Mesendoderm (in vitro differentiated cells): Measurements from ENCODE around the gene TOR1AIP2.

Source experiments
- DNase-seq: peaks from one replicate; pipeline ENCODE4 v3.0.0; 2013
- H2AK5ac ChIP-seq: 2 replicates; pipeline ENCODE4 v1.6.1; 2013; ENCODE audit warnings: low read length, inconsistent platforms
- H2BK120ac ChIP-seq: 2 replicates; pipeline ENCODE4 v1.6.1; 2013; ENCODE audit warnings: low read depth, mild to moderate bottlenecking, low read length, moderate library complexity, mixed read lengths
- H2BK15ac ChIP-seq: replicated peaks from 2 replicates; pipeline ENCODE4 v1.6.1; 2013; ENCODE audit warnings: low read depth, mild to moderate bottlenecking, moderate library complexity
- H2BK5ac ChIP-seq: 2 replicates; pipeline ENCODE4 v1.6.1; 2013; ENCODE audit warnings: low read length, inconsistent platforms
- H3K18ac ChIP-seq: 2 replicates; pipeline ENCODE4 v1.6.1; 2013; ENCODE audit warnings: mild to moderate bottlenecking, low read length, mixed read lengths
- H3K23ac ChIP-seq: one replicate; pipeline ENCODE4 v1.6.1; 2013; ENCODE audit warnings: low read length
- H3K27ac ChIP-seq: 2 replicates; pipeline ENCODE4 v1.5.1; 2013; ENCODE audit warnings: low read depth, mild to moderate bottlenecking, inconsistent platforms, low read length, moderate library complexity
- H3K27me3 ChIP-seq: 2 replicates; pipeline ENCODE4 v1.6.1; 2013; ENCODE audit warnings: low read length, control low read depth, mild to moderate bottlenecking, inconsistent platforms; ENCODE audit not compliant: insufficient read depth, poor library complexity
- H3K36me3 ChIP-seq: 2 replicates; pipeline ENCODE4 v1.6.1; 2013; ENCODE audit warnings: low read length, inconsistent platforms; ENCODE audit not compliant: control insufficient read depth, insufficient read depth
- H3K4ac ChIP-seq: one replicate; pipeline ENCODE4 v1.6.1; 2013; ENCODE audit warnings: low read depth, mild to moderate bottlenecking, low read length, moderate library complexity
- H3K4me1 ChIP-seq: 2 replicates; pipeline ENCODE4 v1.6.1; 2013; ENCODE audit warnings: low read depth, low read length, inconsistent platforms; ENCODE audit not compliant: control insufficient read depth
- H3K4me2 ChIP-seq: 2 replicates; pipeline ENCODE4 v1.6.1; 2013; ENCODE audit warnings: low read length
- H3K4me3 ChIP-seq: 2 replicates; pipeline ENCODE4 v1.5.1; 2013; ENCODE audit warnings: mild to moderate bottlenecking, low read length
- H3K56ac ChIP-seq: one replicate; pipeline ENCODE4 v1.6.1; 2013; ENCODE audit warnings: low read length
- H3K79me1 ChIP-seq: 2 replicates; pipeline ENCODE4 v1.6.1; 2013; ENCODE audit warnings: low read length, inconsistent platforms
- H3K79me2 ChIP-seq: 2 replicates; pipeline ENCODE4 v1.6.1; 2013; ENCODE audit warnings: mild to moderate bottlenecking, low read length; ENCODE audit not compliant: control insufficient read depth, insufficient read depth
- H3K9ac ChIP-seq: 2 replicates; pipeline ENCODE4 v1.6.1; 2013; ENCODE audit warnings: low read length, inconsistent platforms
- H4K5ac ChIP-seq: one replicate; pipeline ENCODE4 v1.6.1; 2013; ENCODE audit warnings: low read length
- H4K8ac ChIP-seq: one replicate; pipeline ENCODE4 v1.6.1; 2013; ENCODE audit warnings: low read depth, mild to moderate bottlenecking, control low read depth, low read length, moderate library complexity
- WGBS: extraction: QIAGEN DNeasy Blood & Tissue Kit; methylation state at CpG from one replicate; pipeline ENCODE4 v1.1.7; 2013; ENCODE audit warnings: low lambda C conversion rate, missing lambda C conversion rate; ENCODE audit not compliant: insufficient coverage; ENCODE audit errors: extremely low coverage; 5-methylcytosine and 5-hydroxymethylcytosine counted together

TOR1AIP2 gene

DNA sequence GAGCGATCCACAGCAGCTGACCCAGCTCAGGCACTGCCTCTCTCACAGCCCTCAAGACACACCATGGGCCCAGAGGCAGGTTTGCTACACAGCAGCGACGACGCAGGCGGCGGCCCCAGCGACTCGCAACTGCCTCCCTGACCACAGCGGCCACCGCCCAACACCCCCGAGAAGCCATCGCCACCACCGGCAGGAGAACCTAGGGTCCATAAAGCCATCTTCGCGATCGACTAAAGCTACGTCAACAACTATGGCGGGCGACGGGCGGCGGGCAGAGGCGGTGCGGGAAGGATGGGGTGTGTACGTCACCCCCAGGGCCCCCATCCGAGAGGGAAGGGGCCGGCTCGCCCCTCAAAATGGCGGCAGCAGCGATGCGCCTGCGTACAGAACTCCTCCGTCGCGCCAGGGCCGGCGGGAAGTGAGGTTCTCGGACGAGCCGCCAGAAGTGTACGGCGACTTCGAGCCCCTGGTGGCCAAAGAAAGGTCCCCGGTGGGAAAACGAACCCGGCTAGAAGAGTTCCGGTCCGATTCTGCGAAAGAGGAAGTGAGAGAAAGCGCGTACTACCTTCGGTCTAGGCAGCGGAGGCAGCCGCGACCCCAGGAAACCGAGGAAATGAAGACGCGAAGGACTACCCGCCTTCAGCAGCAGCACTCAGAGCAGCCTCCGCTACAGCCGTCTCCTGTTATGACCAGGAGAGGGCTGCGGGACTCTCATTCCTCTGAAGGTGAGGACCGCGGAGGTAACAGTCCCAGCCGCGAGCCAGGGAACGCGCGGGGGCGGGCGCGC, 4.8 kb upstream of the TOR1AIP2 start, which contains the start of gene TOR1AIP1:
Gene TOR1AIP1, plus strand, starts transcription at position 33 of the 787 bp plus-strand sequence. Its CDS starts 218 bp downstream, at position 251.
- Histone ChIP-seq H3K4me1 (no peaks in the 10 kb centered on the region), H3K56ac (peak within 1 kb of the TSS; percentile 96), H3K27ac (peak within 1 kb of the TSS; percentile 95), H2BK15ac (no peak within 1 kb of the TSS), H4K8ac (peak within 1 kb of the TSS; percentile 88), H3K18ac (peak within 1 kb of the TSS; percentile 12), H3K9ac (peak within 1 kb of the TSS; percentile 94), H3K27me3 (no peaks in the 10 kb centered on the region), H3K36me3 (no peaks in the 10 kb centered on the region), H2BK120ac (no peak within 1 kb of the TSS), H3K4me2 (peak within 1 kb of the TSS; percentile 98), H2AK5ac (no peak within 1 kb of the TSS), H2BK5ac (peak within 1 kb of the TSS; percentile 72), H4K5ac (peak within 1 kb of the TSS; percentile 78), H3K4me3 (peak within 1 kb of the TSS; percentile 90), H3K79me1 (peaks cover 2% of the 10 kb centered on the region), H3K79me2 (peaks cover 2% of the 10 kb centered on the region), H3K4ac (peak within 1 kb of the TSS; percentile 66), H3K23ac (peak within 1 kb of the TSS; percentile 97)
- WGBS: no CpG with 5 or more reads among the region's 72 CpGs
- peak; percentile 99 for DNase-seq

DNA sequence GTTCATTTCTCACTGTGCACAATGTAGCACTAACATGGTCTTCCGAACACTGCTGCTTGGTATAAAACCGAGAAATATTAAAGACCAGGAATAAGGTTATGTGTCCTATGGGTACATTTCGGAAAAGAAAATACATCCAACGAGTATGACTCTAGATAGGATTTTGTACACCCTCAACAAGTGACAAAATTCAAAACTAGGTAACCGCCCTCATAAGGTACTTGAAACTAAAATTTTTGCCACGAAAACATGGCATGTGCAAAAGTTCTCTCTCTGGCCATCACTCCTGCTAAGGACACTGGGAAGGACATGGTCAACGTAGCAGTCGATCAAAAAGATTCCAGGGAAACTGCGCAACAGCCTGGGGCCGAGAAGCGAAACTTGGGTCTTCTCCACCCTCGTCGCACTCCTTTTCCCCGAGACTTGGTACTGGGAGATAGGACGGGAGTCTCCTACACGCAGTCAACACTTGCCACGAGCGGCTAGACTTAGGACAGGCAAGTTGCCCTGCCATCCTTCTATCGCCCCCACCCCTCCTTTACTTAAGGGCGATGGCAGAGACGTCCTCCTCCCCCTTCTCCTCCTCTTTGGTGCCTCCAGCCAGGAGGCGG, 4.1 kb upstream of the TOR1AIP2 start:
- peak; percentile 95 for DNase-seq
- Histone ChIP-seq H3K56ac (peak overlapping the region; percentile 96), H3K4me3 (peak overlapping the region; percentile 62), H2BK15ac (no peak overlapping the region), H3K27ac (peak overlapping the region; percentile 93), H2BK5ac (peak overlapping the region; percentile 64), H3K4me1 (no peaks in the 10 kb centered on the region), H3K79me1 (peaks cover 2% of the 10 kb centered on the region), H3K4ac (no peak overlapping the region), H3K27me3 (no peaks in the 10 kb centered on the region), H2AK5ac (no peak overlapping the region), H3K9ac (peak overlapping the region; percentile 88), H4K8ac (no peak overlapping the region), H3K18ac (peak overlapping the region; percentile 10), H3K4me2 (peak overlapping the region; percentile 75), H3K23ac (peak overlapping the region; percentile 97), H2BK120ac (no peak overlapping the region), H3K79me2 (peaks cover 9% of the 10 kb centered on the region), H3K36me3 (no peaks in the 10 kb centered on the region), H4K5ac (peak overlapping the region; percentile 78)
- no CpG with 5 or more reads among the region's 22 CpGs for WGBS

DNA sequence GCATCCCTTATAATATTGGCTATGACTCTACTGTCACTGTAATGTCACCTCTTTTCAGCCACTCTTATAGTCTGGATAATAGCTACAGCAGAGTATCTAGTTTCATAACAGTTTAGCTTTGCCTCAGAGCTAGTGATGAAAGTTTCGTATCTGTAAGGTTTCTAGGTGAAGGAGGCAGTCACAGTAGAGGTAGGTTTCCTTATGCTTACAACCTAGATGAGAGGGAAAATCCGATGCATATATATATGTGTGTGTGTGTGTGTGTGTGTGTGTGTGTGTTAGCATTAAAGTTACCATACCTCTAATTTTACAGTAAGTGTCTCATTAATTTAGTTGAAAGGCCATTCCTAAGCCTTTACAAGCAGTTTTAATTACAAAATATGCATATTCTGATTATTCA, 2.2 kb upstream of the TOR1AIP2 start:
- no CpG with 5 or more reads among the region's 2 CpGs for WGBS
- H2BK15ac ChIP-seq: no peak overlapping the region
- H2BK5ac ChIP-seq: no peak overlapping the region
- H3K36me3 ChIP-seq: no peaks in the 10 kb centered on the region
- H3K23ac ChIP-seq: no peak overlapping the region
- peaks cover 2% of the 10 kb centered on the region for H3K79me1 ChIP-seq
- H2BK120ac ChIP-seq: no peak overlapping the region
- H3K4ac ChIP-seq: no peak overlapping the region
- no peak overlapping the region for H4K8ac ChIP-seq
- no peak overlapping the region for H4K5ac ChIP-seq
- no peak overlapping the region for H3K4me2 ChIP-seq
- no peaks in the 10 kb centered on the region for H3K4me1 ChIP-seq
- no peak overlapping the region for H3K18ac ChIP-seq
- peaks cover 19% of the 10 kb centered on the region for H3K79me2 ChIP-seq
- H3K56ac ChIP-seq: no peak overlapping the region
- H2AK5ac ChIP-seq: no peak overlapping the region
- no peaks in the 10 kb centered on the region for H3K27me3 ChIP-seq
- H3K4me3 ChIP-seq: no peak overlapping the region
- no peak overlapping the region for H3K9ac ChIP-seq
- no peak overlapping the region for H3K27ac ChIP-seq
- no peak for DNase-seq

DNA sequence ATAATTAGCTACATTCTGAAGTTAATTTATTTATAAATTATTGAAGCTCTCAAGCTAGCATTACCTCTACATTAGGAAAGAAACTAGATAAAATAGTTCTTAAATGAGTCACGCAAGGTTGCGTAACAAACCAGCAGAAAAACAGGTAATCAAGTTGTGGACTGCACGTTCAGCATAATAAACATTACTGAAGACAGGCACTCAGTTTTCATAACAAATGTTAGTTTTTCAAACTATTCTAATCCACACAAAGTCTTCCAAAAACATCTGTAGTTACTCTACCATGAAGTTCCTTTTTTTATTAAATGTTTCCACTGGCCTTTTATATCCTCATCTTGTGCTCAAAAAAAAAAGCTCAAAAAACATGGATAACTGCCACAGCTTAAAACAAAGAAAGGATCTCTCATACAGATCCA, 1.3 kb downstream of the TOR1AIP2 start:
- WGBS: no CpG with 5 or more reads among the region's 3 CpGs

DNA sequence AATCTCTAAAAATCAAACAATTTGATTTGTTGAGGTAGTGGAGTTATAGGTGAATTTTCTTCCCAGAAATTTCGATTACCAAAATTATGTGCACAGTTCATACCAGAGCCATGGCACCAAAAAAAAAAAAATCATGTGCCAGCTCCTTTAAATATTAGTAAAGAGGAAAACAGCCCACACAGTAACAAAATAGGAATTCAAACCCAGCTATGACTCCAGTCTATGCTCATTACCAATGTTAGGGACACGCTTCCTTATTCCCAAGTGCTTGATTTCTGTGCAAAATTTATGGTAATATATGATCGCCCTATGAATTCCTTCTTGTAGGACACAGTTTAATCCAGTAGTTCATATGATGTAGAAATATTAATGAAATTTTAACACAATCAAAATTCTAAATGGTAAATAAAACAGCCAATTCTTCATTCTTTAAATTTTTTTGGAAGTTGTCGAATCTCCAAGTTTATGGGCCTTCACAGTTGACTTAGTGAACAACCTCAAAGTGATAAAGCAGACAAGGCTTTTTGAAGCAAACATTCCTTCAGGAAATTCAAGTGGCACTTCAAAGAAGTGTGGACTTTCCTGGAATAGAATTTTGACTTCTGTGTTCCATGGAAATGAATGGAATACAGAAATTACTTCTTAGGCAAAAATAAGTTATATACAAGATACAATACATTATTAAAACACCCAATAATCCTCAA, 1.9 kb downstream of the TOR1AIP2 start:
- H4K8ac ChIP-seq: no peak overlapping the region
- no peak overlapping the region for H3K23ac ChIP-seq
- H3K4me1 ChIP-seq: no peaks in the 10 kb centered on the region
- H2AK5ac ChIP-seq: no peak overlapping the region
- no peak overlapping the region for H2BK5ac ChIP-seq
- no peak overlapping the region for H3K18ac ChIP-seq
- H3K56ac ChIP-seq: no peak overlapping the region
- no peak for DNase-seq
- H2BK15ac ChIP-seq: no peak overlapping the region
- no peak overlapping the region for H3K4me3 ChIP-seq
- H3K36me3 ChIP-seq: no peaks in the 10 kb centered on the region
- H3K79me2 ChIP-seq: peaks cover 34% of the 10 kb centered on the region
- H2BK120ac ChIP-seq: no peak overlapping the region
- H3K9ac ChIP-seq: no peak overlapping the region
- H3K4ac ChIP-seq: no peak overlapping the region
- H4K5ac ChIP-seq: no peak overlapping the region
- H3K27me3 ChIP-seq: no peaks in the 10 kb centered on the region
- no peak overlapping the region for H3K27ac ChIP-seq
- peaks cover 7% of the 10 kb centered on the region for H3K79me1 ChIP-seq
- no CpG with 5 or more reads among the region's 4 CpGs for WGBS
- no peak overlapping the region for H3K4me2 ChIP-seq

More for the DNA sequence above, 1.3 kb downstream of the TOR1AIP2 start:
- no peak overlapping the region for H3K56ac ChIP-seq
- H4K8ac ChIP-seq: no peak overlapping the region
- no peaks in the 10 kb centered on the region for H3K27me3 ChIP-seq
- H3K79me1 ChIP-seq: peaks cover 7% of the 10 kb centered on the region
- H3K4me3 ChIP-seq: no peak overlapping the region
- no peak overlapping the region for H2BK5ac ChIP-seq
- no peaks in the 10 kb centered on the region for H3K36me3 ChIP-seq
- no peak overlapping the region for H3K23ac ChIP-seq
- H4K5ac ChIP-seq: no peak overlapping the region
- H3K18ac ChIP-seq: no peak overlapping the region
- H3K4me1 ChIP-seq: no peaks in the 10 kb centered on the region
- no peak overlapping the region for H3K4ac ChIP-seq
- no peak overlapping the region for H2BK15ac ChIP-seq
- H2AK5ac ChIP-seq: no peak overlapping the region
- H2BK120ac ChIP-seq: no peak overlapping the region
- H3K4me2 ChIP-seq: no peak overlapping the region
- H3K9ac ChIP-seq: no peak overlapping the region
- no peak overlapping the region for H3K27ac ChIP-seq
- DNase-seq: peak; percentile 50
- H3K79me2 ChIP-seq: peaks cover 34% of the 10 kb centered on the region
